ENCODE results near the gene HLF.

The HLF gene

DNA sequence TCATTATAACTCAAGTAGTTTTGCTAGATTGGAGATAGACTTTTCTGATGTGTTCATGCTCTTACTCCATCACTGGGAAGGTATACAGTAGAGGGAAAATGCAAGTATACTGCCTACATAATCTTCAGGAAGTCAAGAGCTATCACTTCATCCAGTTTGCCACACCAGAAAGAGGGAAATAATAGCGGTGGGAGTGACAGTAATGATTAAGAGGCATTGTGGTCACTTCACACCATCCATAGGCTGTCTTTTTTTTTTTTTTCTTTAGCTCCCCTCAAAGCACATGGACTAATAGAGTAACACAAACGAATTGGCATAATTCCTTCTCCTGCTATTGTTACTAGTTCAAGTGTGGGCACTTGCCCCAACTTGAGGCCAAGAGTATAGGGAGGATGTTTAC is 28.4 kb upstream of the HLF start:
- Histone ChIP-seq H3F3A (ENCODE audit: insufficient read depth, low read length) (peaks cover 4% of the 10 kb centered on the region; the same call in 1 of the 2 replicates), H3K9me2 (replicated peaks; ENCODE audit: insufficient read depth, low read length) (no peaks in the 10 kb centered on the region), H3K4me2 (ENCODE audit: low read depth, low read length) (no peak overlapping the region), H3K4me1 (ENCODE audit: low read length) (peaks cover 11% of the 10 kb centered on the region), H3K27me3 (replicated peaks; ENCODE audit: insufficient read depth, low read length) (no peaks in the 10 kb centered on the region), H3K9me3 (replicated peaks; ENCODE audit: insufficient read depth, low read length) (no peaks in the 10 kb centered on the region), H3K36me3 (replicated peaks; ENCODE audit: insufficient read depth, low read length) (no peaks in the 10 kb centered on the region), H3K27ac (ENCODE audit: low read length) (no peak overlapping the region), H3K79me2 (ENCODE audit: low read length) (no peaks in the 10 kb centered on the region), H4K20me1 (ENCODE audit: insufficient read depth, low read length) (no peaks in the 10 kb centered on the region), H3K4me3 (ENCODE audit: low read length) (no peak overlapping the region), H2AFZ (ENCODE audit: low read length) (no peak overlapping the region), H3K9ac (ENCODE audit: low read length) (no peak overlapping the region)
- TF ChIP-seq EZH2phosphoT487 (IDR thresholded peaks at IDR 0.05; ENCODE audit: low read length), result no peak
- TF ChIP-seq, protein P1, sequence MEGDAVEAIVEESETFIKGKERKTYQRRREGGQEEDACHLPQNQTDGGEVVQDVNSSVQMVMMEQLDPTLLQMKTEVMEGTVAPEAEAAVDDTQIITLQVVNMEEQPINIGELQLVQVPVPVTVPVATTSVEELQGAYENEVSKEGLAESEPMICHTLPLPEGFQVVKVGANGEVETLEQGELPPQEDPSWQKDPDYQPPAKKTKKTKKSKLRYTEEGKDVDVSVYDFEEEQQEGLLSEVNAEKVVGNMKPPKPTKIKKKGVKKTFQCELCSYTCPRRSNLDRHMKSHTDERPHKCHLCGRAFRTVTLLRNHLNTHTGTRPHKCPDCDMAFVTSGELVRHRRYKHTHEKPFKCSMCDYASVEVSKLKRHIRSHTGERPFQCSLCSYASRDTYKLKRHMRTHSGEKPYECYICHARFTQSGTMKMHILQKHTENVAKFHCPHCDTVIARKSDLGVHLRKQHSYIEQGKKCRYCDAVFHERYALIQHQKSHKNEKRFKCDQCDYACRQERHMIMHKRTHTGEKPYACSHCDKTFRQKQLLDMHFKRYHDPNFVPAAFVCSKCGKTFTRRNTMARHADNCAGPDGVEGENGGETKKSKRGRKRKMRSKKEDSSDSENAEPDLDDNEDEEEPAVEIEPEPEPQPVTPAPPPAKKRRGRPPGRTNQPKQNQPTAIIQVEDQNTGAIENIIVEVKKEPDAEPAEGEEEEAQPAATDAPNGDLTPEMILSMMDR (IDR thresholded peaks at IDR 0.05; ENCODE audit: low read length), result no peak
- TF ChIP-seq EZH2 (optimal IDR thresholded peaks at IDR 0.05; ENCODE audit: low read depth, low read length), result no peak
- DNase-seq, result no peak

DNA sequence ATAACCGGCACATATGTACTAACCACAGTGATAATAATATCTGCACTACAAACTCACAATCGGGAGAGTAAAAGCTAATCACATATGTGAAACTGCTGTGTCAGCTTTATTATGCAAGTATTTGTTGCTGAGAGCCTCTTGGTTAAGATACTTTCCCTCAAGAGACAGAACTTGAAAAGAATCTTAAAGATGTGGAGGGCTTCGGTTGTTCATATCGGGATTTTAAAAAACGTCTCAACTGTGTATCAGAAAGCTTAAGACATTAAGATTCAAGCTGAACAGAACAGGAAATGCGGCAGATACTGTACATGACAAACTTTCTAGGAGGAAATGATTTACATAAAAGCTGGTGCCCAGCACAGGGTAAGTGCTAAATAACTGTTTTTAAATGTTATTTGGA is 27.5 kb upstream of the HLF start:
- no peaks in the 10 kb centered on the region for H4K20me1 ChIP-seq (ENCODE audit: insufficient read depth, low read length)
- no peaks in the 10 kb centered on the region for H3K9me2 ChIP-seq (replicated peaks; ENCODE audit: insufficient read depth, low read length)
- no peaks in the 10 kb centered on the region for H3K36me3 ChIP-seq (replicated peaks; ENCODE audit: insufficient read depth, low read length)
- peak overlapping the region; percentile 65 for H3K4me2 ChIP-seq (ENCODE audit: low read depth, low read length)
- no peaks in the 10 kb centered on the region for H3K79me2 ChIP-seq (ENCODE audit: low read length)
- H3K27me3 ChIP-seq (replicated peaks; ENCODE audit: insufficient read depth, low read length), result no peaks in the 10 kb centered on the region
- TF ChIP-seq, protein P1 (IDR thresholded peaks at IDR 0.05; ENCODE audit: low read length), result no peak
- TF ChIP-seq EZH2phosphoT487 (IDR thresholded peaks at IDR 0.05; ENCODE audit: low read length) (no peak), EZH2 (optimal IDR thresholded peaks at IDR 0.05; ENCODE audit: low read depth, low read length) (no peak)
- no peak overlapping the region for H3K9ac ChIP-seq (ENCODE audit: low read length)
- DNase-seq, result peak; percentile 57
- H3K4me3 ChIP-seq (ENCODE audit: low read length), result no peak overlapping the region
- no peaks in the 10 kb centered on the region for H3K9me3 ChIP-seq (replicated peaks; ENCODE audit: insufficient read depth, low read length)
- peaks cover 4% of the 10 kb centered on the region; the same call in 1 of the 2 replicates for H3F3A ChIP-seq (ENCODE audit: insufficient read depth, low read length)
- no peak overlapping the region for H3K27ac ChIP-seq (ENCODE audit: low read length)
- H2AFZ ChIP-seq (ENCODE audit: low read length), result no peak overlapping the region
- peaks cover 11% of the 10 kb centered on the region for H3K4me1 ChIP-seq (ENCODE audit: low read length)

DNA sequence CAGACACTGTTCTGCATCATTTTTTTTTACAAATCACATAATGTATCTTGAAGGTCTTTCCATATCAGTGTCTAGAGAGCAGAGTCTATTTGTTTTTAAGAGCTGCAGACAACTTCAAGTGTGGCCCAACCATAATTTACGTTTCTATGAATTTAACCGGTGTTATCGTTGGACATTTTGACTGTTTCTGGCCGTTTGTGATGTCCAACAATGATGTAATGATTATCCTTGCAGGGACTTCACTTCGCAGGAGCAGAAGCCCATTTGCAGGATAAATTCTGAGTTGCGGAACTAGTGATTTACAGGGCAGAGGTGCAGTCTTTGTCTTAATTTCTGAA is 26.9 kb upstream of the HLF start:
- Histone ChIP-seq H3F3A (ENCODE audit: insufficient read depth, low read length) (peaks cover 4% of the 10 kb centered on the region; the same call in 1 of the 2 replicates), H3K9me2 (replicated peaks; ENCODE audit: insufficient read depth, low read length) (no peaks in the 10 kb centered on the region), H3K27ac (ENCODE audit: low read length) (peak overlapping the region; percentile 18; the same call in 1 of the 2 replicates), H3K9ac (ENCODE audit: low read length) (peak overlapping the region; percentile 28; the same call in 1 of the 2 replicates), H3K4me1 (ENCODE audit: low read length) (peaks cover 11% of the 10 kb centered on the region), H2AFZ (ENCODE audit: low read length) (peak overlapping the region; percentile 60), H4K20me1 (ENCODE audit: insufficient read depth, low read length) (no peaks in the 10 kb centered on the region), H3K79me2 (ENCODE audit: low read length) (no peaks in the 10 kb centered on the region), H3K4me2 (ENCODE audit: low read depth, low read length) (peak overlapping the region; percentile 65), H3K27me3 (replicated peaks; ENCODE audit: insufficient read depth, low read length) (no peaks in the 10 kb centered on the region), H3K9me3 (replicated peaks; ENCODE audit: insufficient read depth, low read length) (no peaks in the 10 kb centered on the region), H3K4me3 (ENCODE audit: low read length) (peak overlapping the region; percentile 59), H3K36me3 (replicated peaks; ENCODE audit: insufficient read depth, low read length) (no peaks in the 10 kb centered on the region)
- no peak for DNase-seq
- TF ChIP-seq, protein P1 (IDR thresholded peaks at IDR 0.05; ENCODE audit: low read length), result no peak
- TF ChIP-seq EZH2 (optimal IDR thresholded peaks at IDR 0.05; ENCODE audit: low read depth, low read length) (no peak), EZH2phosphoT487 (IDR thresholded peaks at IDR 0.05; ENCODE audit: low read length) (no peak)

Measured in MM.1S (cell line).